HG02759 (cell line): ENCODE measurements around the gene CSAG1.
"Not testable (repeated sequence)": the region's sequence is repeated elsewhere in the genome, so short reads cannot be mapped to it uniquely, and the experiment has no call there.

Experiments
- ATAC-seq: cut with Tn5 transposase; IDR thresholded peaks from one replicate; pipeline ENCODE4 v1.9.1; 2021; ENCODE audit warnings: mild to moderate bottlenecking, moderate library complexity; ENCODE audit not compliant: unreplicated experiment

The CSAG1 gene, protein sequence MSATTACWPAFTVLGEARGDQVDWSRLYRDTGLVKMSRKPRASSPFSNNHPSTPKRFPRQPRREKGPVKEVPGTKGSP

DNA sequence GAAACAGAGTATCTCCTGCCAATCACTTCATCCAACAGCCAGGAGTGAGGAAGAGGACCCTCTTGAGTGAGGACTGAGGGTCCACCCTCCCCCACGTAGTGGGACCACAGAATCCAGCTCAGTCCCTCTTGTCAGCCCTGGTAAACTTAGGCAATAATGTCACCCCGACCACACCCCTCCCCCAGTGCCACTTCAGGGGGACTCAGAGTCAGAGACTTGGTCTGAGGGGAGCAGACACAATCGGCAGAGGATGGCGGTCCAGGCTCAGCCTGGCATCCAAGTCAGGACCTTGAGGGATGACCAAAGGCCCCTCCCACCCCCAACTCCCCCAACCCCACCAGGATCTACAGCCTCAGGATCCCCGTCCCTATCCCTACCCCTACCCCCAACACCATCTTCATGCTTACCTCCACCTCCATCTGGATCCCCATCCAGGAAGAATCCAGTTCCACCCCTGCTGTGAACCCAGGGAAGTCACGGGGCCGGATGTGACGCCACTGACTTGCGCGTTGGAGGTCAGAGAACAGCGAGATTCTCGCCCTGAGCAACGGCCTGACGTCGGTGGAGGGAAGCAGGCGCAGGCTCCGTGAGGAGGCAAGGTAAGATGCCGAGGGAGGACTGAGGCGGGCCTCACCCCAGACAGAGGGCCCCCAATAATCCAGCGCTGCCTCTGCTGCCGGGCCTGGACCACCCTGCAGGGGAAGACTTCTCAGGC lies at the start of gene CSAG1, which contains the start of gene MAGEA12:
TSS of gene CSAG1 (minus strand) at position 461 of the 715 bp plus-strand sequence. CDS start 1,261 bp downstream, outside the sequence.
TSS of gene MAGEA12 (plus strand) at position 497 of the 715 bp plus-strand sequence. CDS start 2,405 bp downstream, outside the sequence.
- no peak for ATAC-seq

- ATAC-seq = not testable (repeated sequence)
Observed at GRCh38 chrX:152769549-152770289, 36.2 kb upstream of the CSAG1 start, which contains the start of gene MAGEA6. TSS of gene MAGEA6 (minus strand) at chrX:152769689. CDS start at chrX:152767650, 2,039 bp downstream.

- not testable (repeated sequence) for ATAC-seq
Observed at GRCh38 chrX:152766562-152766961, 33.0 kb upstream of the CSAG1 start.

DNA sequence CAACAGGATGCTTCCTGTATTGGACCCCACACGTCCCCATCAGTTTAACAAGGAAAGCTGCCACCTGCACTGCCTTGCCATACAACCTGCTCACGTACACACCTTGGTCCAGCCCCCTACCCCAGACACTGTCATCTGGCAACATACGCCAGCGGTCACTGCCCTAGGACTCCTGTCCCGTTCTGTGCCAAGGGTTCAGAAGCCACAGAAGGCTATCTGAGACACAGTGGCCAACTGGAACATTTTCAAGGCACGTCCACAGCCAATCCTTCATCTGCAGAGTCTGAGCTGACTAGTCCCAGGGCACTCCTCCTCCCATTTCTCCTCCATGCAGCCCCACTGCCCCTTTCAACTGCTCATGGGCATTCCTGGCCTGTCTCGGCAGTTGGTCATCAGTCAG lies 28.1 kb upstream of the CSAG1 start:
- ATAC-seq = not testable (repeated sequence)

GRCh38 chrX:152759544-152759943 lies 26.0 kb upstream of the CSAG1 start:
- ATAC-seq = not testable (repeated sequence)

- not testable (repeated sequence) for ATAC-seq
Observed at GRCh38 chrX:152758918-152759317, 25.4 kb upstream of the CSAG1 start, which contains the start of gene CSAG3. TSS of gene CSAG3 (plus strand) at chrX:152759218.

DNA sequence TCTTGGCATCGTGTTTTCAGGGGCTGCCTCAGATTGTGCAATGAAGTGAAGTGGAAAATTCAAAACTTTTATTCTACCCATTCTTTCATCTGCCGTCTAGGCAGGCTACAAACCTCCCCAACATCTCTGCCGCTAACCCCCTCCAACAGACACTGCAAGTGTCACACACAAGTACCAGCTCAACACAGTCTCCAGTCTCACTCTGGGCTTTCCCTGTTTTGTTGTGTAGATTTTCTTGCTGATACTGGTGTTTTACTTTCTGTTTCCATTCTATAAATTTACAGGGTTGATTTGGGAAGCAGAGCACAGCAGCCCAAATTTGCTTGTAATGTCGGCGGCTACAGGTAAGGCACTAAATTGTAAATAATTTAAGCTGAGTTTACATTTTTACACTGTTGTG lies 21.4 kb upstream of the CSAG1 start:
- not testable (repeated sequence) for ATAC-seq

- not testable (repeated sequence) for ATAC-seq
Observed at GRCh38 chrX:152753686-152754650, 20.4 kb upstream of the CSAG1 start, which contains the start of gene MAGEA2. TSS of gene MAGEA2 (minus strand) at chrX:152753842. CDS start at chrX:152751363, 2,479 bp downstream.

GRCh38 chrX:152738560-152738959 lies 5.0 kb upstream of the CSAG1 start:
- no peak for ATAC-seq

DNA sequence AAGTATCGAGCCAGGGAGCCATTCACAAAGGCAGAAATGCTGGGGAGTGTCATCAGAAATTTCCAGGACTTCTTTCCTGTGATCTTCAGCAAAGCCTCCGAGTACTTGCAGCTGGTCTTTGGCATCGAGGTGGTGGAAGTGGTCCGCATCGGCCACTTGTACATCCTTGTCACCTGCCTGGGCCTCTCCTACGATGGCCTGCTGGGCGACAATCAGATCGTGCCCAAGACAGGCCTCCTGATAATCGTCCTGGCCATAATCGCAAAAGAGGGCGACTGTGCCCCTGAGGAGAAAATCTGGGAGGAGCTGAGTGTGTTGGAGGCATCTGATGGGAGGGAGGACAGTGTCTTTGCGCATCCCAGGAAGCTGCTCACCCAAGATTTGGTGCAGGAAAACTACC lies 3.0 kb upstream of the CSAG1 start:
- not testable (repeated sequence) for ATAC-seq

GRCh38 chrX:152735860-152736511 lies 2.5 kb upstream of the CSAG1 start:
- no peak for ATAC-seq

GRCh38 chrX:152735101-152735500 lies 1.6 kb upstream of the CSAG1 start:
- ATAC-seq = no peak

DNA sequence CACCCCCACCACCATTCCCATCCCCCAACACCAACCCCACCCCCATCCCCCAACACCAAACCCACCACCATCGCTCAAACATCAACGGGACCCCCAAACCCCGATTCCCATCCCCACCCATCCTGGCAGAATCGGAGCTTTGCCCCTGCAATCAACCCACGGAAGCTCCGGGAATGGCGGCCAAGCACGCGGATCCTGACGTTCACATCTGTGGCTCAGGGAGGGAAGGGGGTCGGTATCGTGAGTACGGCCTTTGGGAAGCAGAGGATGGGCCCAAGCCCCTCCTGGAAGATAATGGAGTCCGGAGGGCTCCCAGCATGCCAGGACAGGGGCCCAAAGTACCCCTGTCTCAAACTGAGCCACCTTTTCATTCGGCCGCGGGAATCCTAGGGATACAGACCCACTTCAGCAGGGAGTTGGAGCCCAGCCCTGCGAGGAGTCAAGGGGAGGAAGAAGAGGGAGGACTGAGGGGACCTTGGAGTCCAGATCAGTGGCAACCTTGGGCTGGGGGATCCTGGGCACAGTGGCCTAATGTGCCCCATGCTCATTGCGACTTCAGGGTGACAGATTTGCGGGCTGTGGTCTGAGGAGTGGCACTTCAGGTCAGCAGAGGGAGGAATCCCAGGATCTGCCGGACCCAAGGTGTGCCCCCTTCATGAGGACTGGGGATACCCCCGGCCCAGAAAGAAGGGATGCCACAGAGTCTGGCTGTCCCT lies 780 bp upstream of the CSAG1 start:
- ATAC-seq = not testable (repeated sequence)

DNA sequence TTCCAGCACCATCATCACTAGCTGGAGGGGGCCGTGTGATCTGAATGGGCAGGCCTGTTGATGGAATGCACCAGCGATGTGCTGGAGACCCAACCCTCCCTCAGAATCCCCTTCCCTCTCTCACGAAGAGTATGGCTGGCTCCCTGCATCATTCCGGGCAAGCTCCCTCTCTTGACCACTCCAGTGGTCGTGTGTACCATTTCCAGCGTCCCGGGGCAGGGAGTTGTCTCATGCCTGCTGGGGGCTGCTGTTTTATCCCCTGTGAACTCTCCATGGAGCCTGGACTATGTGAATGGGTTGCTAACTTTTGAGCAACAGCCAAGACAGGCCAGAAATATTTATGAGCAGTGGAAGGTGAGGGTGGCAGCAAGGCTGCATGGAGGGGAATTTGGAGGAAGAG lies 8.1 kb downstream of the CSAG1 start:
- ATAC-seq = no peak

DNA sequence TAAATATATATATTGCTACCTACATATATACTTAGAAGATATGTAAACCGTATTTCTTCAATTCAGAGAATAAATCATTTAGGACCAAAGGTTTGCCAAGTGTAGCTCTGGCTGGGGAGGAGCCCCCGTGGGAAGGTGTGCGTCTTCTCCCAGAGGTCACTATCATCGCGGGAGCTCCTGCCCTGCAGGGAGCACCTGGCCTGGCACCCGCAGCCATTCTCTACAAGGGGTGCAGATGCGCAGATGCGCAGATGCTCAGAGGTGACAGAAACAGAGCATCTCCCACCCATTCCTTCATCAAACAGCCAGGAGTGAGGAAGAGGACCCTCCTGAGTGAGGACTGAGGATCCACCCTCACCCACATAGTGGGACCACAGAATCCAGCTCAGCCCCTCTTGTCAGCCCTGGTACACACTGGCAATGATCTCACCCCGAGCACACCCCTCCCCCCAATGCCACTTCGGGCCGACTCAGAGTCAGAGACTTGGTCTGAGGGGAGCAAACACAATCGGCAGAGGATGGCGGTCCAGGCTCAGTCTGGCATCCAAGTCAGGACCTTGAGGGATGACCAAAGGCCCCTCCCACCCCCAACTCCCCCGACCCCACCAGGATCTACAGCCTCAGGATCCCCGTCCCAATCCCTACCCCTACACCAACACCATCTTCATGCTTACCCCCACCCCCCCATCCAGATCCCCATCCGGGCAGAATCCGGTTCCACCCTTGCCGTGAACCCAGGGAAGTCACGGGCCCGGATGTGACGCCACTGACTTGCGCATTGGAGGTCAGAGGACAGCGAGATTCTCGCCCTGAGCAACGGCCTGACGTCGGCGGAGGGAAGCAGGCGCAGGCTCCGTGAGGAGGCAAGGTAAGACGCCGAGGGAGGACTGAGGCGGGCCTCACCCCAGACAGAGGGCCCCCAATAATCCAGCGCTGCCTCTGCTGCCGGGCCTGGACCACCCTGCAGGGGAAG lies 19.4 kb downstream of the CSAG1 start, which contains the start of gene MAGEA2B:
TSS of gene MAGEA2B (plus strand) at position 814 of the 973 bp plus-strand sequence. CDS start 2,479 bp downstream, outside the sequence.
- not testable (repeated sequence) for ATAC-seq

DNA sequence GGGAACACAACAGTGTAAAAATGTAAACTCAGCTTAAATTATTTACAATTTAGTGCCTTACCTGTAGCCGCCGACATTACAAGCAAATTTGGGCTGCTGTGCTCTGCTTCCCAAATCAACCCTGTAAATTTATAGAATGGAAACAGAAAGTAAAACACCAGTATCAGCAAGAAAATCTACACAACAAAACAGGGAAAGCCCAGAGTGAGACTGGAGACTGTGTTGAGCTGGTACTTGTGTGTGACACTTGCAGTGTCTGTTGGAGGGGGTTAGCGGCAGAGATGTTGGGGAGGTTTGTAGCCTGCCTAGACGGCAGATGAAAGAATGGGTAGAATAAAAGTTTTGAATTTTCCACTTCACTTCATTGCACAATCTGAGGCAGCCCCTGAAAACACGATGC lies 20.3 kb downstream of the CSAG1 start:
- ATAC-seq = not testable (repeated sequence)

DNA sequence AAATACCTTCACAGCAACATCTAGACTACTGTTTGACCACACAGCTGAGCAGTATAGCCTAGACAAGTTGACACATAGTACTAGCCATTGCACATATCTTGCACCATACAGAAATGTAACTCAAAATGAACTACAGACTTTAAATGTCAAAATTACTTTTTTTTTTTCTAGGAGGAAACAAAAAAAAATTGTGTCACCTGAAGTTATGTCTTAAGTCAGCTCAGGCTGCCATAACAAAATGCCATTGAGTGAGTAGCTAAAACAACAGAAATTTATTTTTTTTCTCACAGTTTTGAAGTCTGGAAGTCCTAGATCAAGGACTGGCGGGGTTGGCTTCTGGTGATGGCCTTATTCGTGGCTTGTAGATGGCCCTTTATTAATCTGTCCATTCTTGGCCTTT lies 24.3 kb downstream of the CSAG1 start, which contains the start of gene CSAG2:
TSS of gene CSAG2 (minus strand) at position 101 of the 400 bp plus-strand sequence. CDS start 161 bp downstream, outside the sequence.
- ATAC-seq = not testable (repeated sequence)

- ATAC-seq = not testable (repeated sequence)
Observed at GRCh38 chrX:152706500-152706899, 27.0 kb downstream of the CSAG1 start.
